ENCODE measurements around the gene SBK2. TPM values are rescaled to one million over a fixed set of nuclear protein-coding genes. Genes with fewer than 3 reads are reported as not detected.

The SBK2 gene
- total RNA-seq, 1 experiment from 2014 or later, result 5.2 TPM

- peaks cover 88% of the 10 kb centered on the region for H3K27me3 Mint-ChIP-seq (ENCODE audit: low read depth)
- H3K27ac Mint-ChIP-seq, result no peak overlapping the region
- TF ChIP-seq HMGA2 (CRISPR knock-in tag; IDR thresholded peaks at IDR 0.05) (no peak), ZNF138 (CRISPR knock-in tag; conservative IDR thresholded peaks at IDR 0.05) (no peak), SMAD4 (CRISPR knock-in tag; IDR thresholded peaks at IDR 0.05) (no peak), ZNF121 (CRISPR knock-in tag; IDR thresholded peaks at IDR 0.05) (peak; percentile 62; the same call in 1 of the 2 replicates), ZNF532 (CRISPR knock-in tag; IDR thresholded peaks at IDR 0.05; ENCODE audit: borderline replicate concordance) (no peak), EMX1 (CRISPR knock-in tag; IDR thresholded peaks at IDR 0.05) (no peak), JAZF1 (CRISPR knock-in tag; IDR thresholded peaks at IDR 0.05) (no peak), ELF4 (CRISPR knock-in tag; IDR thresholded peaks at IDR 0.05; ENCODE audit: low read depth) (no peak)
- no peaks in the 10 kb centered on the region for H3K4me1 Mint-ChIP-seq
- POLR2A ChIA-PET, result no interaction called here
- peaks cover 19% of the 10 kb centered on the region for H3K9me3 Mint-ChIP-seq
- DNase-seq (ENCODE audit: low spot score), result no peak
- H3K36me3 Mint-ChIP-seq, result peaks cover 7% of the 10 kb centered on the region
- CTCF ChIA-PET, result interaction anchor here (1.6 kb wide), 1 partner anchor 35 kb away, joined by 8 read pairs; no protein-coding TSS in a partner anchor
- ATAC-seq, result no peak
- H3K4me3 Mint-ChIP-seq, result no peak overlapping the region
These were observed 34.6 kb downstream of the SBK2 start for GRCh38 chr19:55502197-55502952.

GRCh38 chr19:55500368-55500952, 36.5 kb downstream of the SBK2 start:
- Mint-ChIP-seq H3K27ac (no peak overlapping the region), H3K27me3 (ENCODE audit: low read depth) (peaks cover 81% of the 10 kb centered on the region), H3K9me3 (peaks cover 19% of the 10 kb centered on the region), H3K36me3 (peaks cover 7% of the 10 kb centered on the region), H3K4me3 (no peak overlapping the region), H3K4me1 (no peaks in the 10 kb centered on the region; the same call in 1 of the 2 replicates)
- DNase-seq (ENCODE audit: low spot score), result no peak
- no peak for ATAC-seq
- CTCF ChIA-PET, result interaction anchor here (0.9 to 1.6 kb wide), 2 partner anchors 33 to 38 kb away, joined by 3 to 8 read pairs; no protein-coding TSS in a partner anchor
- POLR2A ChIA-PET, result no interaction called here
- TF ChIP-seq FOXP4 (CRISPR knock-in tag; IDR thresholded peaks at IDR 0.05), result no peak
- TF ChIP-seq ETV6 (CRISPR knock-in tag; IDR thresholded peaks at IDR 0.05), result no peak
- TF ChIP-seq ZNF396 (CRISPR knock-in tag; IDR thresholded peaks at IDR 0.05; ENCODE audit: borderline replicate concordance), result no peak
- no peak for TF ChIP-seq ZNF263 (CRISPR knock-in tag; IDR thresholded peaks at IDR 0.05; ENCODE audit: low read depth)
- TF ChIP-seq TEAD1 (CRISPR knock-in tag; IDR thresholded peaks at IDR 0.05), result no peak
- no peak for TF ChIP-seq PREB (CRISPR knock-in tag; IDR thresholded peaks at IDR 0.05; ENCODE audit: borderline replicate concordance)
- TF ChIP-seq MXD4 (CRISPR knock-in tag; IDR thresholded peaks at IDR 0.05; ENCODE audit: borderline replicate concordance), result no peak
- no peak for TF ChIP-seq ZNF671 (CRISPR knock-in tag; IDR thresholded peaks at IDR 0.05)
- no peak for TF ChIP-seq FOXP1 (CRISPR knock-in tag; IDR thresholded peaks at IDR 0.05; ENCODE audit: borderline replicate concordance)
- no peak for TF ChIP-seq ZNF281 (CRISPR knock-in tag; IDR thresholded peaks at IDR 0.05)
- TF ChIP-seq AFF4 (CRISPR knock-in tag; IDR thresholded peaks at IDR 0.05; ENCODE audit: borderline replicate concordance), result no peak
- TF ChIP-seq NFATC4 (CRISPR knock-in tag; IDR thresholded peaks at IDR 0.05), result no peak
- no peak for TF ChIP-seq NFE2L1 (CRISPR knock-in tag; IDR thresholded peaks at IDR 0.05)
